Colon (tissue), 2 donors: ENCODE data around the gene SIRT4.
A peak's percentile ranks its signal among the peaks of the same experiment; 100 is the strongest.

Experiments
- FAIRE-seq: peaks from 2 replicates; lab custom pipeline; 2012; peaks lifted over from hg19 to GRCh38; lab: Jason Lieb, UNC
- donor health status: control.
- donor health status: control.

The SIRT4 gene

GRCh38 chr12:120278137-120279069, 23.7 kb upstream of the SIRT4 start:
- no peak for FAIRE-seq

GRCh38 chr12:120283318-120283717, 18.8 kb upstream of the SIRT4 start:
- FAIRE-seq, result no peak

- FAIRE-seq, result no peak
Observed at GRCh38 chr12:120284381-120284780, 17.7 kb upstream of the SIRT4 start.

- no peak for FAIRE-seq
Observed at GRCh38 chr12:120286768-120287490, 15.2 kb upstream of the SIRT4 start.

GRCh38 chr12:120287491-120287890, 14.6 kb upstream of the SIRT4 start:
- FAIRE-seq, result no peak

GRCh38 chr12:120290609-120291305, 11.4 kb upstream of the SIRT4 start:
- no peak for FAIRE-seq

GRCh38 chr12:120292411-120292660, 9.8 kb upstream of the SIRT4 start:
- FAIRE-seq, result no peak

GRCh38 chr12:120292661-120293531, 9.2 kb upstream of the SIRT4 start, which contains the start of gene RNU4-1:
TSS of gene RNU4-1 (minus strand) at chr12:120293237.
- FAIRE-seq, result no peak

GRCh38 chr12:120314220-120314619, 12.1 kb downstream of the SIRT4 start:
- FAIRE-seq, result no peak

- FAIRE-seq, result no peak
Observed at GRCh38 chr12:120316798-120317223, 14.7 kb downstream of the SIRT4 start.

- FAIRE-seq, result peak; percentile 84
Observed at GRCh38 chr12:120317224-120318105, 15.3 kb downstream of the SIRT4 start.

GRCh38 chr12:120321382-120322202, 19.5 kb downstream of the SIRT4 start:
- FAIRE-seq, result no peak

- no peak for FAIRE-seq
Observed at GRCh38 chr12:120323772-120324171, 21.7 kb downstream of the SIRT4 start.

GRCh38 chr12:120324841-120325417, 22.8 kb downstream of the SIRT4 start:
- FAIRE-seq, result no peak

- no peak for FAIRE-seq
Observed at GRCh38 chr12:120327593-120327992, 25.5 kb downstream of the SIRT4 start, which contains the start of gene PLA2G1B. TSS of gene PLA2G1B (minus strand) at chr12:120327779. CDS start at chr12:120327753, 26 bp downstream.

- no peak for FAIRE-seq
Observed at GRCh38 chr12:120328228-120328627, 26.1 kb downstream of the SIRT4 start.

- FAIRE-seq, result no peak
Observed at GRCh38 chr12:120331390-120331789, 29.3 kb downstream of the SIRT4 start.

GRCh38 chr12:120332041-120332440, 29.9 kb downstream of the SIRT4 start:
- FAIRE-seq, result no peak

GRCh38 chr12:120332523-120332922, 30.4 kb downstream of the SIRT4 start:
- no peak for FAIRE-seq
